ENCODE results near the gene FLT1. TPM values are rescaled to one million over a fixed set of nuclear protein-coding genes. Genes with fewer than 3 reads are reported as not detected.
A peak's percentile ranks its signal among the peaks of the same experiment; 100 is the strongest.

The FLT1 gene
- total RNA-seq, 1 experiment from 2014 or later, result not detected

DNA sequence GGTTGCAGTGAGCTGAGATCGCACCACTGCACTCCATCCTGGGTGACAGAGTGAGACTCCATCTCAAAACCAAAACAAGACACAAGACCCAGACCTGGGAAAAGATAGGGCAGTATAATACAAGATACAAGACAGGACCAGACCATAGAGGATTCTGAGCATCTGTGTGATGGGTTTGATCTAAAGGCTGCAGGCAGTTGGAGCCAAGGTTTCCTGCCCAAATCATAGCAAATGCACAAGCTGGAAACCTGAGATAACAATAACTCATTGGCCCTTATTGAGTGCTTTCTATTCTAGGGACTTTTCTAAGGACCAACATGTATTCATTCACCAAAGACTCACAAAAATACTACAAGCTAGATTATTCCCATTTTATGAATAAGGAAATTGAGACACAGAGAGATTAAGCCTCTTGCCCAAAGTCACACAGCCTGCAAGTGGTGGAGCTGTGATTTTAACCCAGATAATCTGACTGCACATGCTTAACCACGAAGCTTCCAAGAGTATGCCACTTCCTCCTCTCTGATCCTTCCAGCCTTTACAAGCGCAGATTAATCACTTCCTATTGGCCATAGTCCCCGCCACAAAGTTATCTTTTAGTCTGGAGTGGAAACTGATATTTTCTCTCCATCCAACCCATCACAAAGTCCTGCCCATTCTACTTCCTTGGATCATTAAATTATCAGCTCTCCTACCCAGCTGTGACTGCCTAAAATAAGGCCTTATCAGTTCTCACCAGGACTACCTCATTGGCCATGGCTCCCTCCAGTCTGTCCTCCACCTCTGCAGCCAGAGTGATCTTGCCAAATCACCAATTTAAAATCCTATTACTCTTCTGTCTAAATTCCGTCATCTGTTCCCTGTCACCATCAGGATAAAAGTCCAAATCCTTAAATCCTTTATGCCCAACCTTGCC lies 147.2 kb downstream of the FLT1 start:
- DNase-seq (ENCODE audit: low spot score), result no peak

GRCh38 chr13:28346154-28346553 lies 148.8 kb downstream of the FLT1 start:
- no peak for DNase-seq (ENCODE audit: low spot score)

DNA sequence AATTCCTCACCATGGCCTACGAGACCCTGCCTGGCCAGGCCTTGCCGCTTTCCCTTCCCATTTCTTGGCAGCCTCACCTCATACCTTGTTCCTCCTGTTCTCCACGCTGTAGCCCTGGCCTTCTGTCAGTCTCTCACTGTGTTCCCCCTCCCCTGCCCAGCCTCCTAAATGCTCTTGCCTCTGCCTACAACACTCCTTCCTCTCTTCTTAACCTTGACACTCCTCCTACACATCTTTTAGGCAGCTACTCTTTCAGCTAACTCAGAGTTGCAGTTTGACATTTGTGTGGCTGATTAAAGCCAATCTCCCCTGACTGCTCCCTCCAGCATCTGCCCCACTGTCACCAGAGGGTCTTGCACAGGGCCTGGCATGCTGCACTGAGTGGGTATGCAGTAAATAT lies 150.8 kb downstream of the FLT1 start:
- no peak for DNase-seq (ENCODE audit: low spot score)

- no peak for DNase-seq (ENCODE audit: low spot score)
Measured at GRCh38 chr13:28342251-28342650, 152.7 kb downstream of the FLT1 start.

DNA sequence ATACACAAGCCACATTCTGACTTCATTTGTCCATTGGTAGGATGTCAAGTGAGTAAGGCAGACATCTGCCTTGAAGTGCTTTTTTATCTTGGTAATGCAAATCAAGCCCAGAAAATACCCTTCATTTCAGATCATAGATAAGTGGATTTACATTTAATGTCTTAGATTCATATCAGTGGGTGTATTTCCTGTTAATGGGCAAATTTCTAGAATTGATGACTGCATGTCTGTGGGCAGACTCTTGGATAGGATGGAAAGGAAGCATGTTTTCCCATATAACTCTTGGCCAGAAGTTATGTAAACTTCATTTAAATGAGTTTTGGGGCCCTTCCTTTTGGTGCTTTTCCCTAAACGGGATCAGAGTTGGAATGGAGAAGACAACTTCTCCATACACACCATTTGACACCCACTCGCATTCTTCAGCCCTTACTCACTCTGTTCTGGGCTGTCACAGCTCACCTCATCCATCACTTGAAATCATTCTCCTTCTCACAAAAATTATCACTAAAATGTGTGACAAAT lies 154.6 kb downstream of the FLT1 start:
- no peak for DNase-seq (ENCODE audit: low spot score)

GRCh38 chr13:28339419-28339818 lies 155.5 kb downstream of the FLT1 start:
- DNase-seq (ENCODE audit: low spot score), result no peak

DNA sequence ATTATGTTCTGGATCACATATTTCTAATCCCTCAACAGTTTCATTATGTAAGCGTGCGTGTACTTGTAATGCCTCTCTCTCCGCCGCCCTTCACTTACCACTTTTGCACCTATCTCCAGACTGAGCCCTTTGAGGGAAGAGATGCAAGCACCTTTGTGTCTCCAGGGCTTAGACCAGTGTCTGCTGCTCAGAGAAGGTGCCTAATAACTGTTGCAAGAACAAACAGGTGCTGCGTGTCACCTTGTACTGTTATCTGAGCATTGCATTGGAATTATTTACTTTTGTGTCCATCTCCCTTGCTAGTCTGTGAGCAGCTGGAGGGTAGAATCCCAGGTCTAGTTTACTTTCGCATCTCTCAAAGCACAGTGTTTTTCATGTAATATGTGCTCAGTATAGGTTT lies 156.2 kb downstream of the FLT1 start:
- no peak for DNase-seq (ENCODE audit: low spot score)

- no peak for DNase-seq (ENCODE audit: low spot score)
Measured at GRCh38 chr13:28338006-28338574, 156.8 kb downstream of the FLT1 start.

- DNase-seq (ENCODE audit: low spot score), result no peak
Measured at GRCh38 chr13:28337166-28338005, 157.5 kb downstream of the FLT1 start.

DNA sequence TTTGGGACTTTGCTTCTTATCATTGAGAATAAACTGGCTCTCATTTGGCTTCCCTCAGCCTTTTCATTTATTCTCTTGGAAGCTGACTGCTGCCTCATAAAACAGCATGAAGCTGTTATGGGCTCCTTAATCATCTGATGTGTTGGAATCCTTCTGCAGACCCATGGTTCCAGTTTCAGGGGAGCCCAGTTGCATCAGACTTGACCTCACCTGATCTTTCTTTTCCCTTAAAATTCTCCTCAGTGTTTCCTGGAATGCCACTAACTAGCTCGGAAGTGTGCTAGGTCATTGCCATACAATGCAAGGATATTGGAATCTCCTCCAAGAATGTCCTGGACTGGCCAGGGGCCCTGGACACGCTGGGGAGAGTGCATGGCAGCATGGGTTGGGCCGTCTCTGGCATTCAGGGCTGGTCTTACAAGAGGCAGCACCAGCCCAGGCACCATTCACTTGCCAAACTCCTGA lies 158.7 kb downstream of the FLT1 start:
- no peak for DNase-seq (ENCODE audit: low spot score)

- DNase-seq (ENCODE audit: low spot score), result no peak
Measured at GRCh38 chr13:28333204-28333881, 161.6 kb downstream of the FLT1 start.

- DNase-seq (ENCODE audit: low spot score), result no peak
Measured at GRCh38 chr13:28329395-28330158, 165.4 kb downstream of the FLT1 start.

GRCh38 chr13:28328271-28328607 lies 166.7 kb downstream of the FLT1 start:
- DNase-seq (ENCODE audit: low spot score), result no peak

GRCh38 chr13:28327373-28328270 lies 167.3 kb downstream of the FLT1 start:
- no peak for DNase-seq (ENCODE audit: low spot score)

- no peak for DNase-seq (ENCODE audit: low spot score)
Measured at GRCh38 chr13:28326056-28326455, 168.9 kb downstream of the FLT1 start.

- no peak for DNase-seq (ENCODE audit: low spot score)
Measured at GRCh38 chr13:28325022-28325421, 169.9 kb downstream of the FLT1 start.

GRCh38 chr13:28324181-28324789 lies 170.6 kb downstream of the FLT1 start:
- DNase-seq (ENCODE audit: low spot score), result peak; percentile 94

DNA sequence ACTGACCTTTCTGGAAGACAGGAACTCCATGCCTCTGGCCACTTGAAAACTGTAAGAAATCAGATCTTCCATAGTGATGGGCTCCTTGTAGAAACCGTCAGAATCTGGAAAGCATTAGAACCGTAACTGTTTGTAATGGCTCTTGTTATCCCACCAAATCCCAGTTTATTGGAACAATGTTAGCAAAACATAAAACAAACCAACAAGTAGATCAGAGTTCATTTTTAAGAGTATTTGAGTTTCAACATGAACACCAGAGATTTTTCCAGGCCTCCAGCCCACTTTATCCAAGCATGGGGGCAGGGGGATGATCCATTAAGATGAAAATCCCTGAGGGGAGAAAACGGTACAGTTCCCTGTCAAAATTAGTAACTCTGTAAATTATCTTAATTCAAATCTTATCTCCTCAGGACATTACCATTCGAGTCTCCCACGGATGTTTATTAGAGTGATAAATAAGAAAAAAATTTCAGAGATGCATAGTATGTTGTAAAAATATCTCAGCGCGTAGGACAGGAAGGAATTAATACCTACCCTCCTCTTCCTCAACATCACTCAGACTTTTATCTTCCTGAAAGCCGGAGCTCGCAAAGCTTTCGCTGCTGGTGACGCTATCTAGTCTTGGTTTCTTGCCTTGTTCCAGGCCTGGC lies 172.5 kb downstream of the FLT1 start:
- no peak for DNase-seq (ENCODE audit: low spot score)

GRCh38 chr13:28321756-28322155 lies 173.2 kb downstream of the FLT1 start:
- DNase-seq (ENCODE audit: low spot score), result no peak
